OCI-LY7 (cell line): ENCODE results near the gene FUBP3. TPM values are rescaled to one million over a fixed set of nuclear protein-coding genes. Genes with fewer than 3 reads are reported as not detected.

Source experiments
- BruUV-seq: library from RNA; stranded (reverse); fragments of 400-500 nt; replicated peaks from 2 replicates; lab custom pipeline; 2021; lab: Mats Ljungman, UMichigan
- CTCF ChIA-PET: fragments of 300-600 bp; sonication (Branson Sonifier 250); formaldehyde crosslinking; loops from one replicate; lab custom pipeline; 2022; ENCODE audit warnings: antibody characterized with exemption; ENCODE audit not compliant: unreplicated experiment; lab: Charles Lee
- POLR2A ChIA-PET: fragments of 300-600 bp; sonication (Branson Sonifier 250); formaldehyde crosslinking; loops from one replicate; lab custom pipeline; 2022; ENCODE audit warnings: antibody characterized with exemption; lab: Charles Lee
- DNase-seq: peaks from one replicate; pipeline ENCODE4 v3.0.0-alpha.2; 2015; ENCODE audit warnings: low spot score
- H2AFZ ChIP-seq: fragments of 200-600 bp; sonication (generic), shearing (Covaris generic); 2 replicates; pipeline ENCODE4 v1.6.1; 2014; ENCODE audit warnings: mild to moderate bottlenecking, antibody characterized with exemption, low read length, moderate library complexity
- H3K27ac ChIP-seq: fragments of 200-600 bp; sonication (generic); 2 replicates; pipeline ENCODE4 v1.5.1; 2014; ENCODE audit warnings: mixed run types, low read depth, mild to moderate bottlenecking, moderate library complexity, low read length, inconsistent platforms; ENCODE audit not compliant: poor library complexity, severe bottlenecking
- H3K36me3 ChIP-seq: fragments of 200-600 bp; sonication (generic); 2 replicates; pipeline ENCODE4 v1.6.1; 2014; ENCODE audit warnings: mild to moderate bottlenecking, antibody characterized with exemption, low read length, moderate library complexity, mixed read lengths; ENCODE audit not compliant: insufficient read depth
- H3K4me1 ChIP-seq: fragments of 200-600 bp; sonication (generic); 2 replicates; pipeline ENCODE4 v1.5.1; 2014; ENCODE audit warnings: mild to moderate bottlenecking, low read length; ENCODE audit not compliant: insufficient read depth, poor library complexity, severe bottlenecking
- H3K4me2 ChIP-seq: fragments of 200-600 bp; sonication (generic); 2 replicates; pipeline ENCODE4 v1.6.1; 2014; ENCODE audit warnings: mild to moderate bottlenecking, low read length
- H3K4me3 ChIP-seq: fragments of 200-600 bp; sonication (generic); 2 replicates; pipeline ENCODE4 v1.5.1; 2014; ENCODE audit warnings: mild to moderate bottlenecking, low read depth, low read length; ENCODE audit not compliant: poor library complexity, severe bottlenecking
- H3K79me2 ChIP-seq: fragments of 200-600 bp; sonication (generic); 2 replicates; pipeline ENCODE4 v1.6.1; 2016; ENCODE audit warnings: low read depth, mild to moderate bottlenecking, low read length, moderate library complexity, mixed read lengths; ENCODE audit not compliant: insufficient read depth
- H3K9me2 ChIP-seq: fragments of 200-600 bp; sonication (generic); 2 replicates; pipeline ENCODE4 v1.6.1; 2016; ENCODE audit warnings: mild to moderate bottlenecking, low read length, mixed read lengths; ENCODE audit not compliant: insufficient read depth
- H3K9me3 ChIP-seq: fragments of 200-600 bp; sonication (generic); 2 replicates; pipeline ENCODE4 v1.6.1; 2014; ENCODE audit warnings: mild to moderate bottlenecking, mixed run types, low read length, mixed read lengths
- H4K20me1 ChIP-seq: fragments of 200-600 bp; sonication (generic); 2 replicates; pipeline ENCODE4 v1.6.1; 2014; ENCODE audit warnings: mild to moderate bottlenecking, antibody characterized with exemption, low read length, moderate library complexity, mixed read lengths; ENCODE audit not compliant: insufficient read depth
- CTCF ChIP-seq: fragments of 200-600 bp; sonication (generic); conservative IDR thresholded peaks from 2 replicates; pipeline ENCODE4 v1.5.1; 2014; ENCODE audit warnings: mild to moderate bottlenecking, antibody characterized with exemption, low read length, moderate library complexity, mixed read lengths
- EZH2phosphoT487 ChIP-seq: fragments of 200-600 bp; sonication (generic); IDR thresholded peaks from 2 replicates; pipeline ENCODE4 v1.6.1; 2018; ENCODE audit warnings: low read depth, borderline replicate concordance, mild to moderate bottlenecking, mixed run types, antibody characterized with exemption, low read length, moderate library complexity, mixed read lengths
- intact Hi-C: fragments of 100-400 bp; cut with micrococcal nuclease; formaldehyde crosslinking; loops from one replicate; pipeline ENCODE4 v1.10.0; 2022; ENCODE audit not compliant: unreplicated experiment
- total RNA-seq, 2 experiments: library from RNA; depleted of rRNA in 1 of 2; stranded (reverse); fragments of >200 nt in 1 of 2; shearing (Covaris generic) in 1 of 2; gene quantifications; 2 replicates each; pipeline ENCODE4 v1.2.3, GENCODE V29; 2014 to 2022

FUBP3 gene
- total RNA-seq, 2 experiments from 2014 or later = 62.3 to 78.3 TPM

DNA sequence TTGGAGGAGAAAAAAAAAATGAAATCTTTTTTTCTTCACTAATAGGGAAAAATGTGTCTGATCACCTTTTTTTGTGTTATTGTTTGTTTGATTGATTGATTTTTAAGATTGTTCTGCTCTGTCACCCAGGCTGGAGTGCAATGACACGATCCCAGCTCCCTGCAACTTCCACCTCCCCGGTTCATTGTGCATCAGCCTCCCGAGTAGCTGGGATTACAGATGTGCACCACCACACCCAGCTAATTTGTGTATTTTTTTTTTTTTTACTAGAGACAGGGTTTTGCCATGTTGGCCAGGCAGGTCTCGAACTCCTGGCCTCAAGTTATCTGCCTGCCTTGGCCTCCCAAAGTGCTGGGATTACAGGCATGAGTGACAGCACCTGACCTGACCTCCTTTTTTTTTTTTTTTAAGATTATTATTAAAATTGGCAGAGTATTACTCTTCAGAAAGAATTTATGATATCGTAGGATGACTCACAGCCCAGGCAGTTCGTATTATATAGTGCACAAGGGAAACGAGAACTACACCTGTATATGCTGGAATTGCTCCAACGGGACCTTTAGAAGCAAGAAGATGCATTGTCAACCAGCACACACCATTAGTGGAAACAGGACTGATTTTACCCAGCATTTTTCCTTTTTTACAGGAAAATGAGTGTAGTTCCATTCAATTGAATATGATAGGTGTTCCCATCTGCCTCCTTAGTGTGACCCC, 27.7 kb downstream of the FUBP3 start:
- H4K20me1 ChIP-seq = no peaks in the 10 kb centered on the region
- no peaks in the 10 kb centered on the region for H3K9me2 ChIP-seq
- no peak overlapping the region for H2AFZ ChIP-seq
- H3K27ac ChIP-seq = no peak overlapping the region
- ChIA-PET CTCF (no interaction called here), POLR2A (interaction anchor here (0.7 kb wide), 1 partner anchor 148 kb away, joined by 3 read pairs; no protein-coding TSS in a partner anchor)
- intact Hi-C loops = no loop called here
- H3K4me2 ChIP-seq = no peak overlapping the region
- DNase-seq = no peak
- H3K4me1 ChIP-seq = no peaks in the 10 kb centered on the region
- H3K4me3 ChIP-seq = no peak overlapping the region
- BruUV-seq = no TSS peak
- no peak for TF ChIP-seq CTCF
- no peak for TF ChIP-seq EZH2phosphoT487
- no peaks in the 10 kb centered on the region for H3K79me2 ChIP-seq
- H3K9me3 ChIP-seq = no peaks in the 10 kb centered on the region
- H3K36me3 ChIP-seq = peaks cover 47% of the 10 kb centered on the region

- BruUV-seq = no TSS peak
- no peak overlapping the region for H3K27ac ChIP-seq
These were observed 28.5 kb downstream of the FUBP3 start for GRCh38 chr9:130607640-130608420.

More at GRCh38 chr9:130607640-130608420, 28.5 kb downstream of the FUBP3 start:
- no peaks in the 10 kb centered on the region for H3K4me1 ChIP-seq
- no peak for DNase-seq
- CTCF ChIA-PET = no interaction called here
- intact Hi-C loops = no loop called here
- no peak overlapping the region for H3K4me3 ChIP-seq
- no peaks in the 10 kb centered on the region for H3K9me3 ChIP-seq
- TF ChIP-seq EZH2phosphoT487 (no peak), CTCF (no peak)
- H3K36me3 ChIP-seq = peaks cover 47% of the 10 kb centered on the region
- H3K9me2 ChIP-seq = no peaks in the 10 kb centered on the region
- POLR2A ChIA-PET = no interaction called here
- no peaks in the 10 kb centered on the region for H3K79me2 ChIP-seq
- H3K4me2 ChIP-seq = no peak overlapping the region
- no peak overlapping the region for H2AFZ ChIP-seq
- no peaks in the 10 kb centered on the region for H4K20me1 ChIP-seq
